Naive thymus-derived CD4-positive, alpha-beta T cell (primary cell): ENCODE measurements around the gene RSF1. TPM values are rescaled to one million over a fixed set of nuclear protein-coding genes. Genes with fewer than 3 reads are reported as not detected.

Experiments
- ATAC-seq: fragments of 150-1000 bp; cut with Tn5 transposase; 2 replicates; pipeline ENCODE4 v1.10.0; 2021; ENCODE audit warnings: mild to moderate bottlenecking, moderate library complexity
- CTCF ChIA-PET: fragments of 350-600 bp; sonication (Branson Sonifier 250); formaldehyde crosslinking; loops from one replicate; lab custom pipeline; 2021; ENCODE audit warnings: antibody characterized with exemption; lab: Charles Lee
- POLR2A ChIA-PET: fragments of 350-600 bp; sonication (Branson Sonifier 250); formaldehyde crosslinking; loops from one replicate; lab custom pipeline; 2021; ENCODE audit warnings: antibody characterized with exemption, inconsistent platforms; lab: Charles Lee
- DNase-seq, 9 donors: peaks; one replicate each; pipeline versions ENCODE4 v3.0.0 to v3.0.0-alpha.2; 2020 to 2022; ENCODE audit warnings: mixed read lengths in 1 of 9
- H3K27ac ChIP-seq: one replicate; pipeline ENCODE4 v1.7.0; 2013; ENCODE audit warnings: mild to moderate bottlenecking, low read depth, low read length, moderate library complexity
- H3K27me3 ChIP-seq, 2 donors: one replicate each; pipeline ENCODE4 v1.7.0; 2013; ENCODE audit warnings: low read length in 2 of 2, mild to moderate bottlenecking in 2 of 2, moderate library complexity in 2 of 2; ENCODE audit not compliant: control insufficient read depth in 2 of 2, insufficient read depth in 2 of 2
- H3K36me3 ChIP-seq, 3 experiments: 1 replicate in 2 of 3; 2 replicates in 1 of 3; pipeline ENCODE4 v1.7.0; 2013; ENCODE audit warnings: low read length in 3 of 3, mild to moderate bottlenecking in 3 of 3, moderate library complexity in 1 of 3; ENCODE audit not compliant: insufficient read depth in 3 of 3, control insufficient read depth in 2 of 3
- H3K4me1 ChIP-seq, 2 donors: one replicate each; pipeline ENCODE4 v1.7.0; 2013; ENCODE audit warnings: low read length in 2 of 2, mild to moderate bottlenecking in 2 of 2, moderate library complexity in 1 of 2; ENCODE audit not compliant: control insufficient read depth in 2 of 2, insufficient read depth in 2 of 2
- H3K4me3 ChIP-seq: 2 replicates; pipeline ENCODE4 v1.7.0; 2013; ENCODE audit warnings: mild to moderate bottlenecking, low read length
- H3K9me3 ChIP-seq, 3 experiments: 1 replicate in 2 of 3; 2 replicates in 1 of 3; pipeline ENCODE4 v1.7.0; 2013; ENCODE audit warnings: low read length in 3 of 3; ENCODE audit not compliant: control insufficient read depth in 2 of 3
- H3K27ac Mint-ChIP-seq, 9 donors: one replicate each; pipeline ENCODE4 v1.8.0; 2020 to 2022; ENCODE audit warnings: mixed read lengths in 9 of 9, mild to moderate bottlenecking in 8 of 9, moderate library complexity in 5 of 9, inconsistent platforms in 2 of 9
- H3K27me3 Mint-ChIP-seq, 5 donors: one replicate each; pipeline ENCODE4 v1.8.0; 2021 to 2022; ENCODE audit warnings: mixed read lengths in 5 of 5, mild to moderate bottlenecking in 1 of 5
- H3K36me3 Mint-ChIP-seq, 5 donors: one replicate each; pipeline ENCODE4 v1.8.0; 2020 to 2022; ENCODE audit warnings: mixed read lengths in 5 of 5, mild to moderate bottlenecking in 3 of 5, inconsistent platforms in 1 of 5
- H3K4me1 Mint-ChIP-seq, 7 donors: one replicate each; pipeline ENCODE4 v1.8.0; 2020 to 2022; ENCODE audit warnings: mixed read lengths in 7 of 7, mild to moderate bottlenecking in 3 of 7, inconsistent platforms in 1 of 7
- H3K4me3 Mint-ChIP-seq, 10 donors: one replicate each; pipeline ENCODE4 v1.8.0; 2020 to 2022; ENCODE audit warnings: mild to moderate bottlenecking in 10 of 10, mixed read lengths in 10 of 10, moderate library complexity in 6 of 10, inconsistent platforms in 2 of 10
- H3K9me3 Mint-ChIP-seq, 11 donors: one replicate each; pipeline ENCODE4 v1.8.0; 2020 to 2022; ENCODE audit warnings: mixed read lengths in 11 of 11, mild to moderate bottlenecking in 4 of 11, inconsistent platforms in 1 of 11, moderate library complexity in 1 of 11
- intact Hi-C, 2 donors: fragments of 100-400 bp; cut with micrococcal nuclease; formaldehyde crosslinking; loops; one replicate each; pipeline ENCODE4 v1.15.1; 2023
- polyA plus RNA-seq, 2 donors: library from polyadenylated mRNA; unstranded; fragments of 300-500 nt; fragmentation: Illumina TruSeq; gene quantifications; one replicate each; pipeline ENCODE4 v1.2.3, GENCODE V29; 2021
- total RNA-seq, 6 experiments: library from RNA in 5 of 6; stranded (reverse) in 5 of 6; gene quantifications; 1 replicate in 5 of 6; 2 replicates in 1 of 6; pipeline ENCODE4 v1.2.3 and lab custom pipeline; 2021 to 2026

Gene RSF1
- total and polyA plus RNA-seq, 7 experiments from 2014 or later = 33.3 to 113 (median 83.5) TPM

- POLR2A ChIA-PET = interaction anchor here (0.5 to 1.2 kb wide), 2 partner anchors 105 to 218 kb away, joined by 4 read pairs; partner anchors contain the start of gene INTS4
- no peaks in the 10 kb centered on the region for H3K27me3 ChIP-seq
- peak in 6 of 9 donors; percentile 11 to 42 (median 25) for DNase-seq
Measured at GRCh38 chr11:77776455-77776854, 44.1 kb downstream of the RSF1 start.

DNA sequence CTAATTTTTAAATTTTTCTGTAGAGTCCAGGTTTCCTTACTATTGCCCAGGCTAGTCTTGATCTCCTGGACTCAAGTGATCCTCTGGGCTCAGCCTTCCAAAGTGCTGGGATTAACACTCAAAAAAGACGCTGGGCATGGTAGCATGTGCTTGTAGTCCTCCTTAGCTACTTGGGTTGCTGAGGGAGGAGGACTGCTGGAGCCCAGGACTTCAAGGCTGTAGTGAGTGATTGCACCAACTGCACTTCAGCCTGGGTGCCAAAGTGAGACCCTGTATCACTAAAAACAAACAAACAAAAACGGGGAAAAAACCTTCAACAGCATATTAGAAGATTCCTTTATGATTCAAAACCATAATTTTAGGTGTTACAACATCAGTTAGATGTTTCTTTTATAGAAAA, 44.6 kb downstream of the RSF1 start:
- no peaks in the 10 kb centered on the region for H3K36me3 ChIP-seq
- Mint-ChIP-seq H3K27me3 (no peaks in the 10 kb centered on the region), H3K9me3 (no peaks in the 10 kb centered on the region), H3K4me1 (peaks cover 26 to 87% (median 72%) of the 10 kb centered on the region in 7 donors), H3K27ac (peak overlapping the region in 1 of 9 donors; percentile 33), H3K4me3 (no peak overlapping the region), H3K36me3 (peaks cover 0 to 8% (median 0%) of the 10 kb centered on the region in 5 donors)
- intact Hi-C loops = loop anchor here (1.0 to 5.0 kb wide), 6 partner anchors 43 to 270 kb away; no protein-coding TSS in a partner anchor
- no peak overlapping the region for H3K27ac ChIP-seq
- ChIA-PET POLR2A (interaction anchor here (0.5 to 1.2 kb wide), 2 partner anchors 105 to 219 kb away, joined by 4 read pairs; partner anchors contain the start of gene INTS4), CTCF (interaction anchor here (0.6 to 1.4 kb wide), 4 partner anchors 43 to 219 kb away, joined by 3 to 6 read pairs (median 4); partner anchors contain the start of gene INTS4)
- DNase-seq (no peak), ATAC-seq (no peak)
- H3K9me3 ChIP-seq = no peaks in the 10 kb centered on the region
- H3K4me1 ChIP-seq = peaks cover 12 to 22% of the 10 kb centered on the region in 2 donors
- no peaks in the 10 kb centered on the region for H3K27me3 ChIP-seq
- H3K4me3 ChIP-seq = no peak overlapping the region

More at GRCh38 chr11:77776455-77776854, 44.1 kb downstream of the RSF1 start:
- Mint-ChIP-seq H3K4me3 (no peak overlapping the region), H3K27me3 (no peaks in the 10 kb centered on the region), H3K4me1 (peaks cover 21 to 86% (median 69%) of the 10 kb centered on the region in 7 donors), H3K9me3 (no peaks in the 10 kb centered on the region), H3K36me3 (peaks cover 0 to 4% (median 0%) of the 10 kb centered on the region in 5 donors), H3K27ac (peak overlapping the region in 1 of 9 donors; percentile 2)
- ATAC-seq = no peak
- Histone ChIP-seq H3K4me1 (peaks cover 7 to 17% of the 10 kb centered on the region in 2 donors), H3K4me3 (no peak overlapping the region), H3K9me3 (no peaks in the 10 kb centered on the region), H3K36me3 (no peaks in the 10 kb centered on the region), H3K27ac (no peak overlapping the region)
- intact Hi-C loops = loop anchor here (1.0 to 5.0 kb wide), 6 partner anchors 42 to 270 kb away; no protein-coding TSS in a partner anchor
- CTCF ChIA-PET = interaction anchor here (0.7 to 1.4 kb wide), 3 partner anchors 42 to 218 kb away, joined by 3 to 6 read pairs (median 3); partner anchors contain the start of gene INTS4

GRCh38 chr11:77771135-77771534, 49.4 kb downstream of the RSF1 start:
- no peaks in the 10 kb centered on the region for H3K27me3 ChIP-seq
- ATAC-seq = no peak
- Mint-ChIP-seq H3K27ac (peak overlapping the region in 8 of 9 donors; percentile 2 to 68 (median 38)), H3K27me3 (no peaks in the 10 kb centered on the region), H3K36me3 (peaks cover 0 to 8% (median 0%) of the 10 kb centered on the region in 5 donors), H3K4me3 (peak overlapping the region; percentile 6 to 62 (median 38)), H3K4me1 (peaks cover 27 to 82% (median 78%) of the 10 kb centered on the region in 7 donors), H3K9me3 (no peaks in the 10 kb centered on the region)
- H3K27ac ChIP-seq = no peak overlapping the region
- H3K9me3 ChIP-seq = no peaks in the 10 kb centered on the region
- peak overlapping the region; percentile 14 for H3K4me3 ChIP-seq
- DNase-seq = no peak
- ChIA-PET POLR2A (no interaction called here), CTCF (interaction anchor here (1.2 kb wide), 1 partner anchor 211 kb away, joined by 3 read pairs; no protein-coding TSS in a partner anchor)
- H3K4me1 ChIP-seq = peaks cover 15 to 25% of the 10 kb centered on the region in 2 donors
- no peaks in the 10 kb centered on the region for H3K36me3 ChIP-seq
- intact Hi-C loops = no loop called here

GRCh38 chr11:77770629-77771028, 49.9 kb downstream of the RSF1 start:
- no peaks in the 10 kb centered on the region for H3K9me3 Mint-ChIP-seq
- no peak overlapping the region for H3K27ac ChIP-seq
- ATAC-seq = no peak
- peaks cover 27 to 82% (median 77%) of the 10 kb centered on the region in 7 donors for H3K4me1 Mint-ChIP-seq
- intact Hi-C loops = no loop called here
- no peaks in the 10 kb centered on the region for H3K36me3 ChIP-seq
- H3K27me3 Mint-ChIP-seq = no peaks in the 10 kb centered on the region
- H3K4me3 Mint-ChIP-seq = peak overlapping the region in 8 of 10 donors; percentile 12 to 62 (median 40)
- H3K4me3 ChIP-seq = no peak overlapping the region
- peak overlapping the region in 7 of 9 donors; percentile 2 to 68 (median 33) for H3K27ac Mint-ChIP-seq
- POLR2A ChIA-PET = no interaction called here
- H3K36me3 Mint-ChIP-seq = peaks cover 0 to 8% (median 0%) of the 10 kb centered on the region in 5 donors
- DNase-seq = no peak
- H3K9me3 ChIP-seq = no peaks in the 10 kb centered on the region
- CTCF ChIA-PET = interaction anchor here (1.2 kb wide), 1 partner anchor 211 kb away, joined by 3 read pairs; no protein-coding TSS in a partner anchor
- H3K4me1 ChIP-seq = peaks cover 15 to 25% of the 10 kb centered on the region in 2 donors
- H3K27me3 ChIP-seq = no peaks in the 10 kb centered on the region

- Histone ChIP-seq H3K36me3 (peaks cover 0 to 20% (median 13%) of the 10 kb centered on the region in 3 experiments), H3K27me3 (no peaks in the 10 kb centered on the region), H3K4me1 (peaks cover 0 to 4% of the 10 kb centered on the region in 2 donors), H3K27ac (no peak overlapping the region), H3K4me3 (no peak overlapping the region), H3K9me3 (no peaks in the 10 kb centered on the region)
- DNase-seq (no peak), ATAC-seq (no peak)
- H3K27me3 Mint-ChIP-seq = no peaks in the 10 kb centered on the region
- CTCF ChIA-PET = interaction anchor here (0.7 kb wide), 1 partner anchor 674 kb away, joined by 3 read pairs; no protein-coding TSS in a partner anchor
- H3K36me3 Mint-ChIP-seq = peaks cover 0 to 46% (median 34%) of the 10 kb centered on the region in 5 donors
- peak overlapping the region in 3 of 9 donors; percentile 1 to 65 (median 3) for H3K27ac Mint-ChIP-seq
- H3K9me3 Mint-ChIP-seq = no peaks in the 10 kb centered on the region
- H3K4me3 Mint-ChIP-seq = no peak overlapping the region
- peaks cover 6 to 46% (median 42%) of the 10 kb centered on the region in 7 donors for H3K4me1 Mint-ChIP-seq
- POLR2A ChIA-PET = no interaction called here
- intact Hi-C loops = no loop called here
Measured at GRCh38 chr11:77762426-77762825, 58.1 kb downstream of the RSF1 start.

- ATAC-seq (no peak), DNase-seq (no peak)
- no peaks in the 10 kb centered on the region for H3K9me3 ChIP-seq
- Mint-ChIP-seq H3K27ac (peak overlapping the region in 1 of 9 donors; percentile 29), H3K36me3 (peaks cover 0 to 56% (median 40%) of the 10 kb centered on the region in 5 donors), H3K4me3 (no peak overlapping the region), H3K27me3 (no peaks in the 10 kb centered on the region), H3K9me3 (no peaks in the 10 kb centered on the region), H3K4me1 (peaks cover 2 to 43% (median 39%) of the 10 kb centered on the region in 7 donors)
- intact Hi-C loops = no loop called here
- ChIA-PET CTCF (no interaction called here), POLR2A (interaction anchor here (0.7 kb wide), 1 partner anchor 660 kb away, joined by 3 read pairs; no protein-coding TSS in a partner anchor)
- no peak overlapping the region for H3K4me3 ChIP-seq
- no peak overlapping the region for H3K27ac ChIP-seq
- no peaks in the 10 kb centered on the region for H3K27me3 ChIP-seq
- H3K36me3 ChIP-seq = peaks cover 0 to 20% (median 13%) of the 10 kb centered on the region in 3 experiments
- H3K4me1 ChIP-seq = peaks cover 0 to 1% of the 10 kb centered on the region in 2 donors
Measured at GRCh38 chr11:77761491-77761890, 59.0 kb downstream of the RSF1 start.
